Stimulated activated naive CD8-positive, alpha-beta T cell treated with anti-CD3 and anti-CD28 coated beads, Interleukin-15, Interleukin-2, amounts not matched to agents 100 U/mL and 50 U/mL, for 24 hours (primary cell): ENCODE data around the gene SH3BP2.

Experiments used
- ATAC-seq: fragments of 150-1000 bp; cut with Tn5 transposase; one replicate; pipeline ENCODE4 v1.10.0; 2021
- DNase-seq: peaks from one replicate; pipeline ENCODE4 v3.0.0; 2021

The SH3BP2 gene

DNA sequence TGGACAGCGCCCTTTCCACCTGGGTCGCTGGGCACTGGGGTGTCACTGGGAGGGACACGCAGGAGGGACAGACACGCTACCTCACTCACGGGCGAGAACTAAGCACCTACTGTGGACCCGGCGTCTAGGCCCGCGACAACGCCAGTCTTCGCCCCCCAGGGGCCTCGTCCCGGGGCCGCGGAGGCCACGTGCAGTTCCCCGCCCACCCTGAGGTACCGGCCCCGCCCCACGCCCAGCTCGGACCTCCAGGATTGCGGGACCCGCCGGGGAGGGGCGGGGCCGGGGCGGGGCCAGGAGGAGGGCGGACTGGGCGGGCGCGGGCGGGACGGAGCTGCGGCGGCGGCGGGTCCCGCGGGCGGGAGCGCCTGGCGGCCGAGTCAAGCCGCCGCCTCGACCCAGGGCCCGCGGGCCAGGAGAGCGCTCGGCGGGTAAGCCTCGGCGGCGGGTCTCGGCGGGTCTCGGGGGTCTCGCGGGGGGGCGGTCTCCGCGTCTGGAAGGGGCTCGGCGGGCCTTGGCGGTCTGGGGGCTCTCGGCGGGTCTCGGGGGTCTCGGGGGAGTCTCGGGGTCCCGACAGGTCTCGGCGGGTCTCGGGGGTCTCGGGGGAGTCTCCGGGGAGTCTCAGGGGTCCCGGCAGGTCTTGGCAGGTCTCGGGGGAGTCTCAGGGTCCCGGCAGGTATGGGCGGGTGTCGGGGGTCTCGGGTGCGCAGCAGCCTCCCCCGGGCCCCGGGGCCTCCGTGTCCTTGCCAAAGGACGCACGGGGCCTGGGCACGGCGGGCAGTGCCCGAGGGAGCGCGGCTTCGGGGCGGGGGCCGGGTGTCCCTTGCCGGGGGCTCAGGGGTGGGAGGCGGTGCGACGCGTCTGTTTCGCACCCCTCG is at the start of gene SH3BP2:
TSS of gene SH3BP2 (plus strand) at position 375 of the 875 bp plus-strand sequence. CDS start 27,533 bp downstream, outside the sequence.
- ATAC-seq: peak; percentile 53
- DNase-seq: peak; percentile 82

- ATAC-seq (no peak), DNase-seq (no peak)
These were observed 49.1 kb upstream of the SH3BP2 start for GRCh38 chr4:2743518-2744445.

GRCh38 chr4:2744576-2745270 is 48.2 kb upstream of the SH3BP2 start:
- ATAC-seq (no peak), DNase-seq (no peak)

DNA sequence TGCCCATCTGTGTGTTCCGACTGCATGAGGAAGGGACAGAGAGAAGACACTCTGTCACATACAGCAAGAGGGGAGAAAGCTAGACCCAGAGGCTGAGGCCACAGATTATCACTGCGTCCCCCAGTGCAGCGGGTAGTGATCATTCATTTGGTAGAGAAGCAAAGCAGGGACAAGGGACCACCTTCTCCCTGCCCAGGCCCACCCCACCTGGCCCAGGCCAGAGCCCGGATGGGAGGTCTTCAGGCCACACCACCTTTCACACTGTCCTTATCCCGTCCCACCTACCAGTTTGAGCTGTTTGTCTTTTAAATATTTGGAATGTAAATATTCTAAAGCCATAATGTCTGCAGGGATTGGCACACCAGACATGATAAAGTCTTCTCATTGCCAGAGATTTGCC is 47.4 kb upstream of the SH3BP2 start:
- ATAC-seq (no peak), DNase-seq (no peak)

GRCh38 chr4:2745981-2746806 is 46.7 kb upstream of the SH3BP2 start:
- DNase-seq (peak; percentile 92), ATAC-seq (peak; percentile 100)

- no peak for DNase-seq
These were observed 45.8 kb upstream of the SH3BP2 start for GRCh38 chr4:2746891-2747695.

GRCh38 chr4:2750719-2751605 is 41.9 kb upstream of the SH3BP2 start:
- ATAC-seq (no peak), DNase-seq (no peak)

More at GRCh38 chr4:2746891-2747695, 45.8 kb upstream of the SH3BP2 start:
- ATAC-seq: no peak

GRCh38 chr4:2753436-2753835 is 39.4 kb upstream of the SH3BP2 start:
- DNase-seq (no peak), ATAC-seq (no peak)

- DNase-seq (no peak), ATAC-seq (no peak)
These were observed 37.8 kb upstream of the SH3BP2 start for GRCh38 chr4:2754848-2755819.

- DNase-seq (peak; percentile 84), ATAC-seq (peak; percentile 81)
These were observed 36.8 kb upstream of the SH3BP2 start, which contains the start of gene TNIP2 for GRCh38 chr4:2755821-2756690. TSS of gene TNIP2 (minus strand) at chr4:2756336. CDS start at chr4:2756289, 47 bp downstream.

- ATAC-seq: no peak
- DNase-seq: no peak
These were observed 36.1 kb upstream of the SH3BP2 start for GRCh38 chr4:2756691-2757350.

- DNase-seq (no peak), ATAC-seq (no peak)
These were observed 35.5 kb upstream of the SH3BP2 start for GRCh38 chr4:2757426-2757825.

DNA sequence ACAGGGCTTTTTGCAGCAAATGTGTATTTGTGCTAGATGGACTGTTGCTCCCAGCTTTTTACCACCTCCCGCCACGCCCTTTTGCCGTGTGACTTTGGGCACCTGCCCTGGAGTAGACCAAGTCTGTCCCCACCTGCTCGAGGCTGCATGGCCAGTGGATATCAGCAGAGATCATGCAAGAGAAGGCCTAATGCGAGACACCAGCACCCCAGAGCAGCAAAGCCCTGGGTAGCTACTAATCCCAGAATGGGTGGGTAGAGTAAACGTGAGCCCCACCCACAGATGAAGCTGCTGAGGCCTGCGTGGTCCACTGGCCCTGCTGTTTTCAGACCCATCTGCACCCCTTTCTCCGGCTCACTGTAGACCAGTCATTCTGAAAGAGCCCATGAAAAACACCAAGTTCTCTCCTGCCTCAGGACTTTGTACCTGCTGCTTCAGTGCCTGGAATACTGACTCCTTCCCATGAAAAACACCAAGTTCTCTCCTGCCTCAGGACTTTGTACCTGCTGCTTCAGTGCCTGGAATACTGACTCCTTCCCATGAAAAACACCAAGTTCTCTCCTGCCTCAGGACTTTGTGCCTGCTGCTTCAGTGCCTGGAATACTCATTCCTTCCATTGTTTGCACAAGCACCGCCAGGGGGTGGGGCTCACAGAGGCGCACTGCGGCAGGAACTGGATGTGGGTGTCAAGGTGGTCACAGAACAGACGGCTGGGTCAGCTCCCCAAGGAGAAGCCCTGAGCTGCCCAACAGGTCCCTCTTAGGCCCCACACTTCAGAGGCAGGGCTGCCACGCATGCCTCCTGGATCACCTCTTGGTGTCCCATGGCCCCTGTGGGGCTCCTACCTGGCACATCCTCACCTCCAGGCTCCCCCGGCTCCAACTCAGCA is 31.6 kb upstream of the SH3BP2 start:
- no peak for ATAC-seq

DNA sequence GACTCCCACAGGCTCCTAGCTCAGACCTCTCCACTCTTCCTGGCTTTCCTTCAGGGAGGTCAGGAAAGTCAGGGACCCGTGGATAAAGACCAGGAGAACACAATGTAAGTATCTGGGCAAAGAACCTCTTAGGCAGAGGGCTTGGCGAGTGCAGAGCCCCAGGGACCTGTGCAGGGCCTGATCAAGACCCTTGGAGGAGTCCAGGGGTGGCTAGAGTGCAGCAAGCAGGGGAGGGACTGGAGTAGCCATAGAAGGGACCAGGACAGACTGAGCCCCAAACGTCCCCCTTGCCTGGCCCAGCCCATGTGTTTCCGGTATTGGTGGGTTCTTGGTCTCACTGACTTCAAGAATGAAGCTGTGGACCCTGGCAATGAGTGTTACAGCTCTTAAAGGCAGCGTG is 30.8 kb upstream of the SH3BP2 start:
- DNase-seq (no peak), ATAC-seq (no peak)

More for the DNA sequence above, 31.6 kb upstream of the SH3BP2 start:
- DNase-seq: peak; percentile 40
